A549 (cell line): Measurements from ENCODE around the gene TXK.

Experiments
- BHLHE40 ChIP-seq: IDR thresholded peaks from 2 replicates; pipeline ENCODE4 v1.6.1; 2012; ENCODE audit warnings: low read depth, low read length, inconsistent platforms
- CBX2 ChIP-seq: fragments of 200-600 bp; sonication (generic); IDR thresholded peaks from 2 replicates; pipeline ENCODE4 v1.6.1; 2016; ENCODE audit warnings: low read depth, mild to moderate bottlenecking, borderline replicate concordance
- CBX8 ChIP-seq: fragments of 200-600 bp; sonication (generic); IDR thresholded peaks from 2 replicates; pipeline ENCODE4 v1.6.1; 2016
- CTCF ChIP-seq: fragments of >200 bp; sonication (Bioruptor Twin); formaldehyde crosslinking; IDR thresholded peaks from 3 replicates; pipeline ENCODE4 v1.5.1; 2016
- MAX ChIP-seq: IDR thresholded peaks from 2 replicates; pipeline ENCODE4 v1.6.1; 2012

GRCh38 chr4:48078862-48079655, 55.0 kb downstream of the TXK start:
- TF ChIP-seq MAX (no peak), CTCF (no peak), CBX2 (no peak), BHLHE40 (no peak), CBX8 (no peak)
